ENCODE data around the gene SKOR2.
"Not testable (repeated sequence)": the region's sequence is repeated elsewhere in the genome, so short reads cannot be mapped to it uniquely, and the experiment has no call there.

SKOR2 gene

GRCh38 chr18:47158404-47158803 lies 93.1 kb downstream of the SKOR2 start:
- intact Hi-C loops (cut with DNase I); DNase-seq: not testable (repeated sequence)
